ENCODE results near the gene HOXA3.

The HOXA3 gene

GRCh38 chr7:27079234-27079975 is 73.0 kb downstream of the HOXA3 start:
- no peak for DNase-seq

GRCh38 chr7:27078616-27079233 is 73.7 kb downstream of the HOXA3 start:
- DNase-seq, result no peak

- DNase-seq, result no peak
Observed at GRCh38 chr7:27073076-27073475, 79.3 kb downstream of the HOXA3 start.

GRCh38 chr7:27071622-27072390 is 80.6 kb downstream of the HOXA3 start:
- no peak for DNase-seq

- no peak for DNase-seq
Observed at GRCh38 chr7:27068259-27068658, 84.1 kb downstream of the HOXA3 start.

GRCh38 chr7:27066148-27066547 is 86.2 kb downstream of the HOXA3 start:
- no peak for DNase-seq

- DNase-seq, result no peak
Observed at GRCh38 chr7:27065709-27066108, 86.7 kb downstream of the HOXA3 start.

- no peak for DNase-seq
Observed at GRCh38 chr7:27064661-27065060, 87.7 kb downstream of the HOXA3 start.

- DNase-seq, result no peak
Observed at GRCh38 chr7:27064159-27064558, 88.2 kb downstream of the HOXA3 start.

GRCh38 chr7:27062946-27063345 is 89.4 kb downstream of the HOXA3 start:
- no peak for DNase-seq

Measured in NCI-H146 (cell line).